Thymus (tissue), 14 donors: Measurements from ENCODE around the gene SPANXN1. TPM values are rescaled to one million over a fixed set of nuclear protein-coding genes. Genes with fewer than 3 reads are reported as not detected.
"Not testable (repeated sequence)": the region's sequence is repeated elsewhere in the genome, so short reads cannot be mapped to it uniquely, and the experiment has no call there.

Experiments
- DNase-seq, 9 donors: peaks; one replicate each; pipeline ENCODE4 v3.0.0-alpha.2; 2013; ENCODE audit warnings: low spot score in 9 of 9, low read depth in 6 of 9, missing footprints in 1 of 9
- H3K27ac ChIP-seq, 2 donors: one replicate each; pipeline ENCODE4 v1.5.1; 2013; ENCODE audit warnings: control low read depth in 1 of 2, low read depth in 1 of 2, low read length in 1 of 2, mild to moderate bottlenecking in 1 of 2, moderate library complexity in 1 of 2
- H3K27me3 ChIP-seq, 2 donors: one replicate each; pipeline ENCODE4 v1.5.1; 2013; ENCODE audit warnings: low read length in 1 of 2; ENCODE audit not compliant: control insufficient read depth in 2 of 2, insufficient read depth in 1 of 2
- H3K36me3 ChIP-seq, 2 donors: one replicate each; pipeline ENCODE4 v1.5.1; 2013; ENCODE audit warnings: low read length in 1 of 2, mild to moderate bottlenecking in 1 of 2, moderate library complexity in 1 of 2; ENCODE audit not compliant: control insufficient read depth in 2 of 2, insufficient read depth in 2 of 2
- H3K4me1 ChIP-seq, 2 donors: one replicate each; pipeline ENCODE4 v1.5.1; 2013; ENCODE audit warnings: low read length in 2 of 2; ENCODE audit not compliant: control insufficient read depth in 2 of 2, insufficient read depth in 2 of 2
- H3K4me3 ChIP-seq, 2 donors: one replicate each; pipeline ENCODE4 v1.5.1; 2013; ENCODE audit warnings: low read length in 2 of 2, control low read depth in 1 of 2, mild to moderate bottlenecking in 1 of 2
- H3K9me3 ChIP-seq, 2 donors: one replicate each; pipeline ENCODE4 v1.5.1; 2013; ENCODE audit warnings: low read length in 1 of 2, mild to moderate bottlenecking in 1 of 2; ENCODE audit not compliant: control insufficient read depth in 2 of 2, insufficient read depth in 1 of 2
- WGBS: extraction: QIAGEN DNeasy Blood & Tissue Kit; methylation state at CpG from one replicate; pipeline ENCODE4 v1.1.7; 2013; 5-methylcytosine and 5-hydroxymethylcytosine counted together
- long read RNA-seq, 10 donors: transcript quantifications; one replicate each; lab custom pipeline, GENCODE V29; 2026
- polyA plus RNA-seq: library from polyadenylated mRNA; stranded (reverse); fragments of 200-250 nt; gene quantifications from one replicate; pipeline ENCODE4 v1.2.3, GENCODE V29; 2013
- total RNA-seq: library from RNA; stranded (reverse); fragments of 120-200 nt; gene quantifications from one replicate; pipeline ENCODE4 v1.2.4, GENCODE V29; 2013
- donor health status: healthy.

SPANXN1 gene, protein sequence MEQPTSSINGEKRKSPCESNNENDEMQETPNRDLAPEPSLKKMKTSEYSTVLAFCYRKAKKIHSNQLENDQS
- total RNA-seq = not detected
- not detected for polyA plus RNA-seq
- long read RNA-seq, donor 1 = 0 reads
- long read RNA-seq, donor 2 = 0 reads
- long read RNA-seq, donor 3 = 0 reads
- long read RNA-seq, donor 4 = 0 reads
- long read RNA-seq, donor 5 = 0 reads
- long read RNA-seq, donor 6 = 0 reads
- long read RNA-seq, donor 7 = 0 reads
- long read RNA-seq, donor 8 = 0 reads
- long read RNA-seq, donor 9 = 0 reads
- long read RNA-seq, donor 10 = 0 reads

DNA sequence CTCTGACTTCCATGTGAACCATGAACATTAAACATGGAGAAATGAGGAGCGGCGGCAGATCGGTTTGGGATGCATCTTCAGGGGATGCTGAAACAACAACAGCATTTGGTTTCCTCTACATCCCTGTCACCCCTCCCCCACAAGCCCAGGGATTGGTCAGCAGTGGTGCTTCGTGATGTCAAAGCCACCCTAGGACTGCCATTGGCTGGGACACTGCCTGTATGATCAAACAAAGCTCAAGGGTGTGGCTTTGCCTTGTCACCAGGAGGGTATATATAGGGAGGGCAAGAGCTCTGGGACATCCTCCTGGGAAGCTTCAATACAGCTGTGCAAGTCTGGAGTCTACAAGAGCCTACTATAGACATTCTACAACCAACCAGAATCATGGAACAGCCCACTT is at the start of gene SPANXN1:
Gene SPANXN1 (plus strand): TSS at position 301 of the 400 bp plus-strand sequence. CDS start 84 bp downstream, at position 385.
- H3K9me3 ChIP-seq, H3K27ac ChIP-seq: not testable (repeated sequence)
- 0% methylated on average over 2 of the region's 4 CpGs for WGBS

GRCh38 chrX:145199078-145199477 is 48.2 kb upstream of the SPANXN1 start:
- Histone ChIP-seq H3K27ac (no peak overlapping the region), H3K4me3 (no peak overlapping the region), H3K4me1 (no peaks in the 10 kb centered on the region), H3K27me3 (no peaks in the 10 kb centered on the region), H3K9me3 (no peaks in the 10 kb centered on the region), H3K36me3 (no peaks in the 10 kb centered on the region)
- WGBS = 96% methylated on average over 3 of the region's 3 CpGs
- DNase-seq = no peak

More for the DNA sequence above, at the start of gene SPANXN1:
- H3K4me3 ChIP-seq, H3K36me3 ChIP-seq, H3K27me3 ChIP-seq, DNase-seq, H3K4me1 ChIP-seq: not testable (repeated sequence)

DNA sequence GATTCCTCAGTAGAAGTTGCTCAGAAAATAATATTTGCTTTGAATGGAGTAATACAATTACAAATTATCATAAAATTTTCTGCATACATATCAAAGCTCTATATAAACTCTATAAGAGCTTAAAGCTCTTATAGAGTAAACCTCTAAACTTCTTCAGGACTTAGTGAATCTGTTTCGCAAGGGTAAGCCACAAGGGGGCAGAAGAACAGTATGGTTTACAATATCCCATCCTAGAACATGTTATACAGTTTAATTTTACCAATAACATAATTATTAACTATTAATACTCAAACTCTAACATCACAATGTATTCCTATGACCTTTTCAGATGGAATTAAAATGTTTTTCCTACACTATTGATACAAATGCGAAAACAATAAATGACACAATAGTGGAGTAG is 33.8 kb upstream of the SPANXN1 start:
- Histone ChIP-seq H3K9me3 (no peaks in the 10 kb centered on the region), H3K4me1 (no peaks in the 10 kb centered on the region), H3K27ac (no peak overlapping the region), H3K36me3 (no peaks in the 10 kb centered on the region), H3K4me3 (no peak overlapping the region), H3K27me3 (no peaks in the 10 kb centered on the region)
- DNase-seq = no peak
- 78% methylated on average over 2 of the region's 2 CpGs for WGBS

DNA sequence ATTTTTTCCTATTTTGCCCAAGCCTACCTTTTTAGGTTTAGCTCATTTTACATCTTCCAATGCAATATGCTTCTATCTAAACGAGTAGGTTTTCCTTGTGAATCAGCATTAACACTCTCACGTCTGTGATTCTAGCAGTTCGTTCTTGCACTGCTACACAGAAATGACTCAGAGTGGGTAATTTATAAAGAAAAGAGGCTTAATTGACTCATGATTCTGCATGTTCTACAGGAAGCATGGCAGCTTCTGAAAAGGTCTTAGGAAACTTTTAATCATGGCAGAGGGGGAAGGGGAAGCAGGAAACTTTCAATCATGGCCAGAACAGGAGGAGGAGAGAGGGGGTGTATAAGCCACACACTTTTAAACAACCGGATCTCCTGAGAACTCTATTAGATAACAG is 44.9 kb downstream of the SPANXN1 start:
- no peaks in the 10 kb centered on the region for H3K27me3 ChIP-seq
- H3K4me3 ChIP-seq = no peak overlapping the region
- DNase-seq = no peak
- H3K4me1 ChIP-seq = no peaks in the 10 kb centered on the region
- no peaks in the 10 kb centered on the region for H3K36me3 ChIP-seq
- no peak overlapping the region for H3K27ac ChIP-seq
- peaks cover 0 to 4% of the 10 kb centered on the region in 2 donors for H3K9me3 ChIP-seq
- 5% methylated on average over 4 of the region's 4 CpGs for WGBS
